GM23338 (cell line): ENCODE measurements around the gene SLX9. TPM values are rescaled to one million over a fixed set of nuclear protein-coding genes. Genes with fewer than 3 reads are reported as not detected.

Experiments
- ATAC-seq: fragments of 200-7000 bp; cut with Tn5 transposase; 3 replicates; pipeline ENCODE4 v1.9.1; 2020
- DNase-seq: peaks from one replicate; pipeline ENCODE4 v3.0.0-alpha.2; 2015; ENCODE audit warnings: low spot score
- H2AFZ ChIP-seq: fragments of 200-600 bp; sonication (generic); 2 replicates; pipeline ENCODE4 v1.8.0; 2016; ENCODE audit warnings: antibody characterized with exemption, mild to moderate bottlenecking, moderate library complexity
- H3F3A ChIP-seq: fragments of 200-600 bp; sonication (generic); replicated peaks from 2 replicates; pipeline ENCODE4 v1.8.0; 2017; ENCODE audit warnings: antibody characterized with exemption, mixed run types, low read depth
- H3K27ac ChIP-seq: fragments of 200-600 bp; sonication (generic); 2 replicates; pipeline ENCODE4 v1.6.1; 2016; ENCODE audit warnings: low read depth
- H3K27me3 ChIP-seq: fragments of 200-600 bp; sonication (generic); 2 replicates; pipeline ENCODE4 v1.8.0; 2016; ENCODE audit warnings: mild to moderate bottlenecking, mixed run types, moderate library complexity; ENCODE audit not compliant: insufficient read depth
- H3K36me3 ChIP-seq: fragments of 200-600 bp; sonication (generic); 2 replicates; pipeline ENCODE4 v1.8.0; 2016; ENCODE audit warnings: mild to moderate bottlenecking; ENCODE audit not compliant: insufficient read depth
- H3K4me1 ChIP-seq: fragments of 200-600 bp; sonication (generic); 2 replicates; pipeline ENCODE4 v1.8.0; 2016; ENCODE audit warnings: mild to moderate bottlenecking, moderate library complexity; ENCODE audit not compliant: insufficient read depth
- H3K4me2 ChIP-seq: fragments of 200-600 bp; sonication (generic); 2 replicates; pipeline ENCODE4 v1.7.1; 2017; ENCODE audit warnings: mixed run types
- H3K4me3 ChIP-seq: fragments of 200-600 bp; sonication (generic); 2 replicates; pipeline ENCODE4 v1.6.1; 2016; ENCODE audit warnings: mixed run types
- H3K79me2 ChIP-seq: fragments of 200-600 bp; sonication (generic); replicated peaks from 2 replicates; pipeline ENCODE4 v1.8.0; 2017; ENCODE audit warnings: mild to moderate bottlenecking; ENCODE audit not compliant: insufficient read depth
- H3K9me2 ChIP-seq: fragments of 200-600 bp; sonication (generic); 2 replicates; pipeline ENCODE4 v1.8.0; 2017; ENCODE audit not compliant: insufficient read depth
- H4K20me1 ChIP-seq: fragments of 200-600 bp; sonication (generic); replicated peaks from 2 replicates; pipeline ENCODE4 v1.8.0; 2017; ENCODE audit warnings: mild to moderate bottlenecking; ENCODE audit not compliant: insufficient read depth
- H3K27ac Mint-ChIP-seq: 2 replicates; pipeline ENCODE4 v1.8.0; 2020; ENCODE audit warnings: inconsistent platforms, mild to moderate bottlenecking, moderate library complexity, mixed read lengths
- H3K27me3 Mint-ChIP-seq: 3 replicates; pipeline ENCODE4 v1.8.0; 2022; ENCODE audit warnings: low read depth, mild to moderate bottlenecking, moderate library complexity, mixed read lengths, inconsistent platforms; ENCODE audit not compliant: insufficient read depth, poor library complexity
- H3K36me3 Mint-ChIP-seq: 3 replicates; pipeline ENCODE4 v1.8.0; 2021; ENCODE audit warnings: low read depth, mild to moderate bottlenecking, inconsistent platforms, moderate library complexity, mixed read lengths
- H3K4me1 Mint-ChIP-seq: 3 replicates; pipeline ENCODE4 v1.8.0; 2020; ENCODE audit warnings: mild to moderate bottlenecking, inconsistent platforms, mixed read lengths
- H3K4me3 Mint-ChIP-seq: 3 replicates; pipeline ENCODE4 v1.8.0; 2021; ENCODE audit warnings: moderate library complexity, mild to moderate bottlenecking, inconsistent platforms, mixed read lengths
- H3K9me3 Mint-ChIP-seq: 3 replicates; pipeline ENCODE4 v1.8.0; 2020; ENCODE audit warnings: moderate library complexity, mild to moderate bottlenecking, inconsistent platforms, mixed read lengths
- CREB1 ChIP-seq: fragments of 250-450 bp; sonication (Bioruptor Pico); IDR thresholded peaks from 2 replicates; pipeline ENCODE4 v1.5.0; 2020; ENCODE audit warnings: low read depth, mild to moderate bottlenecking, moderate library complexity
- EZH2 ChIP-seq: fragments of 200-600 bp; sonication (generic); IDR thresholded peaks from one replicate; pipeline ENCODE4 v1.8.0; 2017; ENCODE audit warnings: antibody characterized with exemption, mild to moderate bottlenecking, low read depth; ENCODE audit not compliant: unreplicated experiment
- EZH2phosphoT487 ChIP-seq: fragments of 200-600 bp; sonication (generic); IDR thresholded peaks from one replicate; pipeline ENCODE4 v1.8.1; 2018; ENCODE audit warnings: antibody characterized with exemption; ENCODE audit not compliant: unreplicated experiment
- JUNB ChIP-seq: IDR thresholded peaks from one replicate; pipeline ENCODE4 v1.6.1; 2016; ENCODE audit warnings: antibody characterized with exemption; ENCODE audit not compliant: unreplicated experiment
- NANOG ChIP-seq: IDR thresholded peaks from 2 replicates; pipeline ENCODE4 v1.6.1; 2016; ENCODE audit warnings: antibody characterized with exemption, borderline replicate concordance
- POLR2AphosphoS5 ChIP-seq: IDR thresholded peaks from 2 replicates; pipeline ENCODE4 v1.6.1; 2016; ENCODE audit warnings: antibody characterized with exemption, low read depth
- STAT1 ChIP-seq: IDR thresholded peaks from one replicate; pipeline ENCODE4 v1.6.1; 2016; ENCODE audit warnings: antibody characterized with exemption; ENCODE audit not compliant: unreplicated experiment
- ZNF114 ChIP-seq: fragments of 250-450 bp; sonication (Bioruptor Pico); IDR thresholded peaks from 2 replicates; pipeline ENCODE4 v1.5.0; 2020; ENCODE audit warnings: mild to moderate bottlenecking, moderate library complexity
- ZNF331 ChIP-seq: fragments of 250-450 bp; sonication (Bioruptor Pico); IDR thresholded peaks from 2 replicates; pipeline ENCODE4 v1.5.0; 2020; ENCODE audit warnings: low read depth, mild to moderate bottlenecking, moderate library complexity
- polyA plus RNA-seq: library from polyadenylated mRNA; unstranded; fragments of >200 nt; fragmentation: Nextera tagmentation; extraction: Ambion mirVana; gene quantifications from 2 replicates; pipeline ENCODE4 v1.2.1, GENCODE V29; 2016
- total RNA-seq: library from RNA; depleted of rRNA; stranded (reverse); fragments of >200 nt; shearing (Covaris generic); gene quantifications from 2 replicates; pipeline ENCODE4 v1.2.3, GENCODE V29; 2014
- TF ChIP-seq, protein P1 (sequence below): IDR thresholded peaks from 2 replicates; pipeline ENCODE4 v1.6.1; 2016; ENCODE audit warnings: antibody characterized with exemption
- TF ChIP-seq, protein P2 (sequence below): fragments of 250-450 bp; sonication (Bioruptor Pico); IDR thresholded peaks from 2 replicates; pipeline ENCODE4 v1.5.0; 2020; ENCODE audit warnings: mild to moderate bottlenecking, moderate library complexity
- TF ChIP-seq, protein P3 (sequence below), 2 experiments: fragments of 200-600 bp in 1 of 2; sonication (generic) in 1 of 2; conservative IDR thresholded peaks; 2 replicates each; pipeline versions ENCODE4 v1.5.1 to v1.6.1; 2016 to 2017; ENCODE audit warnings: antibody characterized with exemption in 2 of 2, low read depth in 2 of 2, mild to moderate bottlenecking in 2 of 2, moderate library complexity in 1 of 2
- TF ChIP-seq, protein P4 (sequence below): IDR thresholded peaks from one replicate; pipeline ENCODE4 v1.6.1; 2018; ENCODE audit warnings: antibody characterized with exemption; ENCODE audit not compliant: unreplicated experiment

Gene SLX9
- total and polyA plus RNA-seq, 2 experiments from 2014 or later: 41.5 to 46.9 TPM

DNA sequence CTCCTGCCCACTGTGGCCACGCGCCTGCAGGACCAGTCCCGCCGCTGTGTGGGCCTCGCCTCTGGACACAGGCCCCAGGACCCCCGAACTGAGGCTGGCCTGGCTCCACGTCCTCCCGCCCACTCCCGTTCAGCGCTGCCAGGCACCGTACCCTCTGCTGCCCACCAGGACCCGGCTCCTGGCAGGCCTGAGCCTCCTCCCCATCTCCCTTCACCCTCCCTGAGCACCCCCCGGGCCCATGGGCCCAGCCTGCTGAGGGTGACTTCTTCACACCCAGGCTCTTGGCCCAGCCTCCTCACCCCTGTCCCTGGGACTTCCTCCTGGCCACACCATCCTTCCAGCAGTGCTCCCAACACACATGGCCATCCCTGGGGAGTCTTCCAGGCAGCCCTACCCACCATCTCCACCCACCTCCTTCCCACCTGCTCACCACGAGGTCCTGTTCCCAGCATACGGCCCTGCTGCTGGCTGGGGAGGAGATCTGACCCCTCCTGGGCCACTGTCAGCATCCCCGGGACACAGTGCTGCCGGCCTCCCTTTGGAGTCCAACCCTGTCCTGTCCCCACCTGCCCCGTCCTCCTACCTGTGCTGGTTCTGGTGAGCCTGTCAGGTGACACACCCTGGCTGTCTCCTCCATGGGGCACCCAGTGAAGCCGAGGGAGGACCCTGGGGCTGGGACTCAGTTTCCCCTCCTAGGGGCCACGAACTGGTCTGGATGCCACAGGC, 53.7 kb downstream of the SLX9 start:
- Histone ChIP-seq H3K27me3 (no peaks in the 10 kb centered on the region), H3F3A (no peaks in the 10 kb centered on the region), H3K9me2 (no peaks in the 10 kb centered on the region), H3K4me2 (no peak overlapping the region), H2AFZ (no peak overlapping the region), H4K20me1 (no peaks in the 10 kb centered on the region), H3K27ac (no peak overlapping the region), H3K4me3 (no peak overlapping the region), H3K79me2 (no peaks in the 10 kb centered on the region), H3K4me1 (no peaks in the 10 kb centered on the region), H3K36me3 (no peaks in the 10 kb centered on the region)
- H3K4me3 Mint-ChIP-seq: no peak overlapping the region
- H3K9me3 Mint-ChIP-seq: no peaks in the 10 kb centered on the region
- H3K36me3 Mint-ChIP-seq: no peaks in the 10 kb centered on the region
- peaks cover 8% of the 10 kb centered on the region for H3K27me3 Mint-ChIP-seq
- DNase-seq: no peak
- ATAC-seq: no peak
- no peaks in the 10 kb centered on the region for H3K4me1 Mint-ChIP-seq
- no peak overlapping the region for H3K27ac Mint-ChIP-seq
- TF ChIP-seq, protein P1, sequence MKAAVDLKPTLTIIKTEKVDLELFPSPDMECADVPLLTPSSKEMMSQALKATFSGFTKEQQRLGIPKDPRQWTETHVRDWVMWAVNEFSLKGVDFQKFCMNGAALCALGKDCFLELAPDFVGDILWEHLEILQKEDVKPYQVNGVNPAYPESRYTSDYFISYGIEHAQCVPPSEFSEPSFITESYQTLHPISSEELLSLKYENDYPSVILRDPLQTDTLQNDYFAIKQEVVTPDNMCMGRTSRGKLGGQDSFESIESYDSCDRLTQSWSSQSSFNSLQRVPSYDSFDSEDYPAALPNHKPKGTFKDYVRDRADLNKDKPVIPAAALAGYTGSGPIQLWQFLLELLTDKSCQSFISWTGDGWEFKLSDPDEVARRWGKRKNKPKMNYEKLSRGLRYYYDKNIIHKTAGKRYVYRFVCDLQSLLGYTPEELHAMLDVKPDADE: no peak
- TF ChIP-seq, protein P2, sequence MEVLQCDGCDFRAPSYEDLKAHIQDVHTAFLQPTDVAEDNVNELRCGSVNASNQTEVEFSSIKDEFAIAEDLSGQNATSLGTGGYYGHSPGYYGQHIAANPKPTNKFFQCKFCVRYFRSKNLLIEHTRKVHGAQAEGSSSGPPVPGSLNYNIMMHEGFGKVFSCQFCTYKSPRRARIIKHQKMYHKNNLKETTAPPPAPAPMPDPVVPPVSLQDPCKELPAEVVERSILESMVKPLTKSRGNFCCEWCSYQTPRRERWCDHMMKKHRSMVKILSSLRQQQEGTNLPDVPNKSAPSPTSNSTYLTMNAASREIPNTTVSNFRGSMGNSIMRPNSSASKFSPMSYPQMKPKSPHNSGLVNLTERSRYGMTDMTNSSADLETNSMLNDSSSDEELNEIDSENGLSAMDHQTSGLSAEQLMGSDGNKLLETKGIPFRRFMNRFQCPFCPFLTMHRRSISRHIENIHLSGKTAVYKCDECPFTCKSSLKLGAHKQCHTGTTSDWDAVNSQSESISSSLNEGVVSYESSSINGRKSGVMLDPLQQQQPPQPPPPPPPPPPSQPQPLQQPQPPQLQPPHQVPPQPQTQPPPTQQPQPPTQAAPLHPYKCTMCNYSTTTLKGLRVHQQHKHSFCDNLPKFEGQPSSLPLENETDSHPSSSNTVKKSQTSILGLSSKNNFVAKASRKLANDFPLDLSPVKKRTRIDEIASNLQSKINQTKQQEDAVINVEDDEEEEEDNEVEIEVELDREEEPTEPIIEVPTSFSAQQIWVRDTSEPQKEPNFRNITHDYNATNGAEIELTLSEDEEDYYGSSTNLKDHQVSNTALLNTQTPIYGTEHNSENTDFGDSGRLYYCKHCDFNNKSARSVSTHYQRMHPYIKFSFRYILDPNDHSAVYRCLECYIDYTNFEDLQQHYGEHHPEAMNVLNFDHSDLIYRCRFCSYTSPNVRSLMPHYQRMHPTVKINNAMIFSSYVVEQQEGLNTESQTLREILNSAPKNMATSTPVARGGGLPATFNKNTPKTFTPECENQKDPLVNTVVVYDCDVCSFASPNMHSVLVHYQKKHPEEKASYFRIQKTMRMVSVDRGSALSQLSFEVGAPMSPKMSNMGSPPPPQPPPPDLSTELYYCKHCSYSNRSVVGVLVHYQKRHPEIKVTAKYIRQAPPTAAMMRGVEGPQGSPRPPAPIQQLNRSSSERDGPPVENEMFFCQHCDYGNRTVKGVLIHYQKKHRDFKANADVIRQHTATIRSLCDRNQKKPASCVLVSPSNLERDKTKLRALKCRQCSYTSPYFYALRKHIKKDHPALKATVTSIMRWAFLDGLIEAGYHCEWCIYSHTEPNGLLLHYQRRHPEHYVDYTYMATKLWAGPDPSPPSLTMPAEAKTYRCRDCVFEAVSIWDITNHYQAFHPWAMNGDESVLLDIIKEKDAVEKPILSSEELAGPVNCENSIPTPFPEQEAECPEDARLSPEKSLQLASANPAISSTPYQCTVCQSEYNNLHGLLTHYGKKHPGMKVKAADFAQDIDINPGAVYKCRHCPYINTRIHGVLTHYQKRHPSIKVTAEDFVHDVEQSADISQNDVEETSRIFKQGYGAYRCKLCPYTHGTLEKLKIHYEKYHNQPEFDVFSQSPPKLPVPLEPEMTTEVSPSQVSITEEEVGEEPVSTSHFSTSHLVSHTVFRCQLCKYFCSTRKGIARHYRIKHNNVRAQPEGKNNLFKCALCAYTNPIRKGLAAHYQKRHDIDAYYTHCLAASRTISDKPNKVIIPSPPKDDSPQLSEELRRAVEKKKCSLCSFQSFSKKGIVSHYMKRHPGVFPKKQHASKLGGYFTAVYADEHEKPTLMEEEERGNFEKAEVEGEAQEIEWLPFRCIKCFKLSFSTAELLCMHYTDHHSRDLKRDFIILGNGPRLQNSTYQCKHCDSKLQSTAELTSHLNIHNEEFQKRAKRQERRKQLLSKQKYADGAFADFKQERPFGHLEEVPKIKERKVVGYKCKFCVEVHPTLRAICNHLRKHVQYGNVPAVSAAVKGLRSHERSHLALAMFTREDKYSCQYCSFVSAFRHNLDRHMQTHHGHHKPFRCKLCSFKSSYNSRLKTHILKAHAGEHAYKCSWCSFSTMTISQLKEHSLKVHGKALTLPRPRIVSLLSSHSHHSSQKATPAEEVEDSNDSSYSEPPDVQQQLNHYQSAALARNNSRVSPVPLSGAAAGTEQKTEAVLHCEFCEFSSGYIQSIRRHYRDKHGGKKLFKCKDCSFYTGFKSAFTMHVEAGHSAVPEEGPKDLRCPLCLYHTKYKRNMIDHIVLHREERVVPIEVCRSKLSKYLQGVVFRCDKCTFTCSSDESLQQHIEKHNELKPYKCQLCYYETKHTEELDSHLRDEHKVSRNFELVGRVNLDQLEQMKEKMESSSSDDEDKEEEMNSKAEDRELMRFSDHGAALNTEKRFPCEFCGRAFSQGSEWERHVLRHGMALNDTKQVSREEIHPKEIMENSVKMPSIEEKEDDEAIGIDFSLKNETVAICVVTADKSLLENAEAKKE (CRISPR knock-in tag): no peak
- TF ChIP-seq POLR2AphosphoS5 (no peak), CREB1 (CRISPR knock-in tag) (no peak), EZH2 (no peak), ZNF331 (no peak), NANOG (no peak), ZNF114 (CRISPR knock-in tag) (no peak), JUNB (no peak), STAT1 (no peak), EZH2phosphoT487 (no peak)
- TF ChIP-seq, protein P3, sequence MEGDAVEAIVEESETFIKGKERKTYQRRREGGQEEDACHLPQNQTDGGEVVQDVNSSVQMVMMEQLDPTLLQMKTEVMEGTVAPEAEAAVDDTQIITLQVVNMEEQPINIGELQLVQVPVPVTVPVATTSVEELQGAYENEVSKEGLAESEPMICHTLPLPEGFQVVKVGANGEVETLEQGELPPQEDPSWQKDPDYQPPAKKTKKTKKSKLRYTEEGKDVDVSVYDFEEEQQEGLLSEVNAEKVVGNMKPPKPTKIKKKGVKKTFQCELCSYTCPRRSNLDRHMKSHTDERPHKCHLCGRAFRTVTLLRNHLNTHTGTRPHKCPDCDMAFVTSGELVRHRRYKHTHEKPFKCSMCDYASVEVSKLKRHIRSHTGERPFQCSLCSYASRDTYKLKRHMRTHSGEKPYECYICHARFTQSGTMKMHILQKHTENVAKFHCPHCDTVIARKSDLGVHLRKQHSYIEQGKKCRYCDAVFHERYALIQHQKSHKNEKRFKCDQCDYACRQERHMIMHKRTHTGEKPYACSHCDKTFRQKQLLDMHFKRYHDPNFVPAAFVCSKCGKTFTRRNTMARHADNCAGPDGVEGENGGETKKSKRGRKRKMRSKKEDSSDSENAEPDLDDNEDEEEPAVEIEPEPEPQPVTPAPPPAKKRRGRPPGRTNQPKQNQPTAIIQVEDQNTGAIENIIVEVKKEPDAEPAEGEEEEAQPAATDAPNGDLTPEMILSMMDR (conservative IDR thresholded peaks at IDR 0.05; ENCODE audit: low read depth in 2 of 2): no peak
- TF ChIP-seq, protein P4, sequence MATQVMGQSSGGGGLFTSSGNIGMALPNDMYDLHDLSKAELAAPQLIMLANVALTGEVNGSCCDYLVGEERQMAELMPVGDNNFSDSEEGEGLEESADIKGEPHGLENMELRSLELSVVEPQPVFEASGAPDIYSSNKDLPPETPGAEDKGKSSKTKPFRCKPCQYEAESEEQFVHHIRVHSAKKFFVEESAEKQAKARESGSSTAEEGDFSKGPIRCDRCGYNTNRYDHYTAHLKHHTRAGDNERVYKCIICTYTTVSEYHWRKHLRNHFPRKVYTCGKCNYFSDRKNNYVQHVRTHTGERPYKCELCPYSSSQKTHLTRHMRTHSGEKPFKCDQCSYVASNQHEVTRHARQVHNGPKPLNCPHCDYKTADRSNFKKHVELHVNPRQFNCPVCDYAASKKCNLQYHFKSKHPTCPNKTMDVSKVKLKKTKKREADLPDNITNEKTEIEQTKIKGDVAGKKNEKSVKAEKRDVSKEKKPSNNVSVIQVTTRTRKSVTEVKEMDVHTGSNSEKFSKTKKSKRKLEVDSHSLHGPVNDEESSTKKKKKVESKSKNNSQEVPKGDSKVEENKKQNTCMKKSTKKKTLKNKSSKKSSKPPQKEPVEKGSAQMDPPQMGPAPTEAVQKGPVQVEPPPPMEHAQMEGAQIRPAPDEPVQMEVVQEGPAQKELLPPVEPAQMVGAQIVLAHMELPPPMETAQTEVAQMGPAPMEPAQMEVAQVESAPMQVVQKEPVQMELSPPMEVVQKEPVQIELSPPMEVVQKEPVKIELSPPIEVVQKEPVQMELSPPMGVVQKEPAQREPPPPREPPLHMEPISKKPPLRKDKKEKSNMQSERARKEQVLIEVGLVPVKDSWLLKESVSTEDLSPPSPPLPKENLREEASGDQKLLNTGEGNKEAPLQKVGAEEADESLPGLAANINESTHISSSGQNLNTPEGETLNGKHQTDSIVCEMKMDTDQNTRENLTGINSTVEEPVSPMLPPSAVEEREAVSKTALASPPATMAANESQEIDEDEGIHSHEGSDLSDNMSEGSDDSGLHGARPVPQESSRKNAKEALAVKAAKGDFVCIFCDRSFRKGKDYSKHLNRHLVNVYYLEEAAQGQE: no peak
